OCI-M1 (cell line): Measurements from ENCODE around the gene MICU2.

Experiments used
- DNase-seq: peaks from one replicate; lab custom pipeline; 2025; lab: John Stamatoyannopoulos, UW

MICU2 gene

DNA sequence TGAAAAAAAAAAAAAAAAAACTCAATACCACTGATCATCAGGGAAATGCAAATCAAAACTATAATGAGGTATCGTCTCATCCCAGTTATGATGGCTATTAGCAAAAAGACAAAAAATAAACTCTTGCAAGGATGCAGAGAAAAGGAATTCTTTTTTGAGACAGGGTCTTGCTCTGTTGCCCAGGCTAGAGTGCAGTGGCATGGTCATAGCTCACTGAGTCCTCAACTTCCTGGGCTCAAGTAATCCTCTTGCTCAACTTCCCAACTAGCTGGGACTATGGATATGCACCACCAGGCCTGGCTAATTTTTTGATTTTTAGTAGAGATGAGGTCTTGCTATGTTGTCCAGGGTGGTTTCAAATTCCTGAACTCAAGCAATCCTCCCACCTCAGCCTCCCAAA, 59.5 kb downstream of the MICU2 start:
- no peak for DNase-seq

DNA sequence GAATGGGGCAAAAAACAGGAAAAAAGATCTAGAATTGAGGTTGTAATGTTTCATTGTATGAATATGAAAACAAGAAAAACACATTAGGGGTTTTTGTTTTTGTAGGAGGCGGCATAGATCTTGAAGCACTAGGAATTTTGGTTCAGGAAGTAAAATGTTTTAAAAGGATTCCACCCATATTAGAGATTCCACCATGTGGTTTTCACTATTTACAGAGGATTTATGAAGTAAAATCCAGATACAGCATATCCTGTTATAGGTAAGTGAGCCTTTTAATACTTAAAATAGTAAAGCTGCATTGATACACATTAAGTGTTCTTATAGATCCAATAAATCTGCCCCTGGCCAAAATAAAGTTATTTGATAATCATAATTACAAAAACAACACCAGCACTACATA, 61.4 kb downstream of the MICU2 start:
- no peak for DNase-seq

DNA sequence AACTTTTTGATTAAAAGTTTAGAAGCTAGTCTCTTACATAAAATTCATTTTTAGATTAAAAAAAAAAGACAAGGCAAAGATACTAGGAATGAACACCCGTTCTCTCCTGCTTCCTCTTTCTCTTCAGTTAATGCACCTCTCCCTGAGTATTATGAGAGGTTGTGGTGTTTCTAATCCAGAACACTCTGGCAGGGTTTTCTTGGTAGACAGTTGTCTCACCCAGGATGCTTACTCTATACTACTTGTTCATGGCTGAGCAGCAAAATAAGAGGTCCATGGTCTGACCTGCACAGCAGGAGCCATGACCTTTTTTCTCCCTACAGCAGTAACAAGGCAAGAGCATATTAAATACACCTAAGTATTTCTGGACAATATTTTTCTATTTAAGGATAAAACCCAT, 62.0 kb downstream of the MICU2 start:
- DNase-seq: peak; percentile 66

DNA sequence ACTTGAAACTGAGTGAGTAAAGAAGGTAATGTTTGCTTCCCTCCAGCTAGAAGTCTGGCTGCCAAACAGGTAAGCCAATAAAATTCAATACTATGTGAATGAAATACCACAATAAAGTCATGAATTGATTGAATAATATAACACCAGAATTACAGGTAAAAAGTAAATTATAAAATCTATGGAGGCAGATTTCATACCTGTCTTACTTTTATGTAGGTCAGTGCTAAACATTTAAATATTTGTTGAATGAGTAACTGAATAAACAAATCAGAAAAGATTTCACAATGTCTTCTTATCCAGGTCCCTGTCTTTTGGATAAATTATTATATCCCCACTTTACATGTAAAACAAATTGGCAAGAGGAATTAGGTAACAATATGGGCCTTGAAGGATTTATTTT, 62.7 kb downstream of the MICU2 start:
- no peak for DNase-seq

DNA sequence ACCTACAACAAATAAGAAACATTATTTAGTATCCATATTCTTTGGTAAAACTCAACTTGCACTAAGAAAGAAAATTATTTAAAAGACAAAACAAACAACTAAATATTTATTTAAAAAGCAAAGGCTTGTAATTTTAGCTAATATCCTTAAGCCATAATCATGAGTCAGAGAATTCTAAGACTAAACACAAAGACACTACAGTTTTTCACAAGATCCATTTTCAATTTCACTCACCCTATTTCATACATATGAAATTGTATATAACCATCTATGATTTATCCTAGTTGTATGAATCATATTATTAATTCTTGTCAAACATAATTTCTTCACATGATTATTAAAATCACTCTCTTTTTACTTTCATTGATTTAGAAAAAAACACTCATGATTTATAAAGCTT, 64.3 kb downstream of the MICU2 start:
- no peak for DNase-seq

DNA sequence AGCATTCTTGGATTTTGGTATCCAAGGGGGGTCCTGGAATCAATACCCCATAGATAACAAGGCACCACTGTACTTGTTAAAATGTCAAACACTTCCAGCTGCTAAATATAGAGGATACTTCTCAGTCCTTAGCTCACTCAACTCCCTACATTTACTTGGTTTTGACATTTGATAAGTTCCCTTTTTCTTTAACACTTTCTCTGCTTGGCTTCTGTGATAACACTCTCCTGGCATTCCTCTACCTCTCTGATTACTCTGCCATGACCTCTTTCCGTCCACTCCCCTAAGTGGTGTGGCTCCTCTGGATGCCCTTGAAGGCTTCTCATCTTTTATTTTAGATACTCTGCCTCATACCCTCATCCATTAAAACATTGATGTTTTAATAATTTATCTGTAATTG, 65.2 kb downstream of the MICU2 start:
- DNase-seq: peak; percentile 59

DNA sequence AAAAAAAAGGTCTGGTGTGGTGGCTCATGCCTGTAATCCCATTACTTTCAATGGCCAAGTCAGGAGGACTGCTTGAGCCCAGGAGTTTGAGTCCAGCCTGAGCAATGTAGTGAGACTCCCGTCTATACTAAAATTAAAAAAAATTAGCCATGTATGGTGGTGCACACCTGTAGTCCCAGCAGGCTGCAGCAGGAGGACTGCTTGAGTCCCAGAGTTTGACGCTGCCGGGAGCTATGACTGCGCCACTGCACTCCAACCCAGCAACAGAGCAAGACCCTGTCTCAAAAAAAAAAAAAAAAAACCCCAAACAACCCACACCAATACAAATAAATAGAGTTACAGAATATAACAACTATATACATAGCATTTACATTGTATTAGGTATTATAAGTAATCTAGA, 65.7 kb downstream of the MICU2 start:
- no peak for DNase-seq

DNA sequence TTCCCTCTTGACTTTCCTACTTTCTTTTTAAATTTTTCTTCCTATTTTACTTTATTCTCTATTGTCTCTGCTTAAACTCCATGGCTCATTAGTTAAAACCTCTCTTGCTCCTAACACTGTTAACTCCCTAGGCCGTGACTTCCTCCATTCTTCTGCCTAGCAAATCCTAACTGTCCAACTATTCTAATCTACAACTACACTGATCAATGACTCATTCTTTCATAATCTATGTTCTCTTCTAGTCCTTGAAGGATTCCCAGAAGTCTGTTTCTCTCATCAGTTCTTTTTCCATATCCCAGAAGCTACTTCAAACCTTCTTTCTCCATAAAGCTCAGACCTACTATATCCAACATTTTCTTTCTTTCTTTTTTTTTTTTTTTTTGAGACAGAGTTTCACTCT, 66.9 kb downstream of the MICU2 start:
- peak; percentile 60 for DNase-seq

DNA sequence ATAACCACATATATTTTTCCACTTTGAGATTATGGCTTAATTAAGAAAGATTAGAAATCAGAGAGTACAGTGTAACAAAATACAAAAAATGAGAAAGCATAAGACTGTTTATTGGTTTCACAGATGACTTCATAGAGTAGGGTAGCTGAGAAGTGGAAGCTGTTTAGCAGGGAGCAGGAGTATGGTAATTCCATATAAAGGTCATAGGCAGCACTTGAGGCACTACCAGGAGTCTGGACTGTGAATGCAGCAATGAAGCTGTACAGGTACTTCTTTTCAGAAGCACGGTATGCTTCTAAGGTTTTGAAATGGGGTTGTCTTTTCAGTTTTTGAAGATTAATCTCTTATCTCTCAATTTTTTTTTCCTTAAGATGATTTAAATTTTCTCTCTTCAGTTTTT, 69.2 kb downstream of the MICU2 start:
- DNase-seq: no peak

DNA sequence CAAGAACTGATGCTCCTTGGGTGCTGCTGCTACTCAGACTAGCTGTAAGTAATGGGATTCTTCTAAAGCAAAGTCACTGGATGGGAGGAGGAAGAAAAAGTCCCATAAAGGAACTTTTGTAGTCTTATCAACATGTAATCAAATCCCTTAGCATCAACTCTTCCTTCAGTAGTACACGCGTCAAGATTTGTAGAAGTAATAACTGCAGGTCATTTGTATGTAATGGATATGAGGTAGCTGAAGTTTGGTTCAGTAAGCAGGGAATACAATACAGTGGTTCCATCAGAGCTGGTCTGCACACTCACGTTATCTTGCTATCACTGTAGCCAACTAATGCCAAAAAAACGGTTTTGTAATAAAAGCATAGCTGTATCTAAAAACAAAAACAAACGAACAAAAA, 72.5 kb downstream of the MICU2 start:
- no peak for DNase-seq

DNA sequence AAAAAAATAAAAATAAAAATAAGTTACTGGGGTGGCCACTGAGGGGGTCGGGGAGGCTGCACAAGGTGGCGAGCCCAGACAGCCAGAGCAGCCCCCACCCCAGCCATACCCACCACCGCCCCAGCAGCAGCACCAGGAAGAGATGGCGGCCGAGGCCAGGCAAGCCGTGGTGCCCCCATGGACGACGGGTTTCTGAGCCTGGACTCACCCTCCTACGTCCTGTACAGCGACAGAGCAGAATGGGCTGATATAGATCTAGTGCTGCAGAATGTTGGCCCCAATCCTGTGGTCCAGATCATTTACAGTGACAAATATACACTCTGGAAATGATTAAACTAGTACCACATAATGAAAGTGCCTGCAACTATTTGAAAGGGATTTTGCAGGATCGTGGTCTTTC, 73.3 kb downstream of the MICU2 start:
- DNase-seq: no peak

DNA sequence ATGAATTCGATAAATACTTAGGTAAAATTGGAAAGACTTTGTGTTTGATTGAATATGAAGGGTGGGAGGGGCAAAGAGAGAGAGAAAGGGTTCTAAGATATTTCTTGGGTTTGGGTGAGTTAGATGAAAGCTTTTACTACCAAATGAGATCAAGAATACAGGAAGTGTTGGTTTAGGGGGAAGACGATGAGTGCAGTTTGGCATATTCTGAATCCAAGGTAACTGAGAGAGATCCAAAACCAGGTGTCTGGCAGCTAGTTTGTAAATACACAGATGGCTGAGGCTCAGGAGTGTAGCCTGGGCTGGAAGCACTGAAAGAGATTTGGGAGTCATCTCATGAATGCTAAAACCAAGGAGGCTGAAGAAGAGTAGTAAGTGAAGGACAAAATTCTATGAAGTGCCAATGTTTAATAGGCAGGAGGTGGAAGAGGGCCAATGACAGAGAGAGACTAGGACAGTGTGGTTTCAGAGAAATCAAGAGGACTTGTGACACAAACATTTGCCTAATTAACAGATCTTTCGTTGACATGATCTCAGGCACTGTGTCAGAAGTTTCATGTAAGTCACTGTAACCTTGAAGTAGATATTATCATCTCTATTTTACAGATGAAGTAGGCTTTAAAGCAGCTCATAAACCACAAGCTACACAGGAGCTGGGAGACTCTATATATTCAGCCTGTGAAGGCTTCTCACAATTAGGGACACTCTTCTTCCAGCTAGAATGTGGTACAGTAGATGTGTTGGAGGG, 74.7 kb downstream of the MICU2 start:
- DNase-seq: peak; percentile 5

DNA sequence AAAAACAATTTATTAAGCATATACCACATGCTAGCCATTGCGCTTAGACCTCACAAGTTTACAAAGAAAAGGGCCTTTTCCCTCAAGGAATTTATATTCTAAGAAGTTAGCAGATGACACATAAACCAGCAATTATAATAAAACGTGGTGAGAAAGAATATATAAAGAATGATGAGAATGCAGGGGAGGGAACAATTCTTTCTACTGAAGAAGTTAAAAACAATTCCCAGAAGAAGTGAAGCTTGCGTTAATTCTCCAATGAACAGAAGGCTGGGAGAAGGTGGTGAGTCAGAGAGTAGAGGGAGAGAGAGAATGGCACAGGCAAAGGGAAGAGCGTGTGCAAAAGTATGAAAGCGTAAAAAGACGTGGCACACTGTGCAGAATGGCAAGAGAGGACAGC, 75.4 kb downstream of the MICU2 start:
- no peak for DNase-seq

DNA sequence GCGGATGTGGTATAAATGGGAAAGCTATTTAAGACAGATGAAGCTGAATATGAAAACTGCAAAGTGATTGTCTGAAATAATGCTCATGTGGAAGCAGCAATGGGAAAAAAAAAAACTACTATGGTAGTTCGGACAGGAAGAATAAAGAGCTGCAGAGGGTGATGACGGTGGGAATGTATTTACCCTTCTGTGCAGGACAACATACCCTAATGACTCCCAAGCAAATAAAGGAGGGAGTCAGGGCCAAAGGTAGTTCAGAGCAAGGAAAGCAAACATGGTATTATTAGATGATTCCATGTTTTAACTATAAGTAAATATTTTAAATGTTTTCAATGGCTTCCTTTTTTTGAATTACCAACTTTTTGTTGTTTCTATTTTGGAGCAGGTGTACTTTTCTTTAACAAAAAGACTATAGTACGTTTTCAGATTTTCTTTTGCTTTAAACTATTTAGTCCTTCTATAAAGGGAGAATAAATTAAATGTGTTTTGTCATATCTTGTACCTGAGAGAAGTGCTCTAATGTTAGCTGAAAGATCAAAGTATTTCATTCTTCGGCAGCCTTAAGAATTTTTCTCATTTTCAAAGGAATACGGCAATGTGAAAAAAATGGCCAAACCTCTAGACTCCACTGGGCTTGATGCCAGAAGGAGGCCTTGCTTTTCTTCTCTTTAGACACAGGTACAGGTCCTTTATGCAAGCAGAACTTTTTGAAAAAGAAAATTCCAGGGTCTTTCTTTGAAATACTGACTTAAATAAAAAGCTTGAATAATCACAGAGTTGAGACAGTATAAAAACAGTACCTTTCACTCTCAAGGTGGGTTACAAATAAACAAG, 77.0 kb downstream of the MICU2 start:
- no peak for DNase-seq

DNA sequence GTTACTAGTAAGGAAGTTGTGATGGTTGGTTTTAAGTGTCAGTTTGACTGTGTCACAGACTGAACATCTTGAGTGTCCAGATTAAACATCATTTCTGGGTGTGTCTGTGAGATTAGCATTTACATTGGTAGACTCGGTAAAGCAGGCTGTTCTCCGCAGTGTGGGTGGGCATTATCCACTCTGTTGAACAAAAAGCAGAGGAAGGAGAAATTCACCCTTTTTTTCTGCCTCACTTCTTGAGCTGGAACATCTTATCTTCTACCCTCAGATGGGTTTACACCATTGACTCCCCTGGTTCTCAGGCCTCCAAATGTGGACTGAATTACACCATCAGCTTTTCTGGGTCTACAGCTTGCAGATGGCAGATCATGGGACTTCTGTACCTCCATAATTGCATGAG, 81.1 kb downstream of the MICU2 start:
- DNase-seq: peak; percentile 82

DNA sequence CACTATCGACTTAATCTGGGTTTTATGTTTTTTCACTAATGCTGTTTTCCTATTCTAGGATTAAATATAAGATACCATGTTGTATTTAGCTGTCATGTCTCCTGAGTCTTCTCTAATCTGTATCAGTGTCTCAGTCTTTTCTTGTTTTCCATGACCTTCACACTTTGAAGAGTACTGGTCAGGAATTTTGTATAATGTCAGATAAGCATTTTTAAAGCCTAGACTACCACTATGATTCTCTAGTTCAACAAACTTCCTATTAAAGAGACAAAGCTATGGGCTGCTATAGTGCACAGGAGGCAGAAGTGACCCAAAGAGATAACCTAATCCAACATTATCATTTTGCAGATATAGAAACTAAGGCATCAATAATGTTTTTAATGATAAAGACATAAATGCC, 81.8 kb downstream of the MICU2 start:
- peak; percentile 25 for DNase-seq

DNA sequence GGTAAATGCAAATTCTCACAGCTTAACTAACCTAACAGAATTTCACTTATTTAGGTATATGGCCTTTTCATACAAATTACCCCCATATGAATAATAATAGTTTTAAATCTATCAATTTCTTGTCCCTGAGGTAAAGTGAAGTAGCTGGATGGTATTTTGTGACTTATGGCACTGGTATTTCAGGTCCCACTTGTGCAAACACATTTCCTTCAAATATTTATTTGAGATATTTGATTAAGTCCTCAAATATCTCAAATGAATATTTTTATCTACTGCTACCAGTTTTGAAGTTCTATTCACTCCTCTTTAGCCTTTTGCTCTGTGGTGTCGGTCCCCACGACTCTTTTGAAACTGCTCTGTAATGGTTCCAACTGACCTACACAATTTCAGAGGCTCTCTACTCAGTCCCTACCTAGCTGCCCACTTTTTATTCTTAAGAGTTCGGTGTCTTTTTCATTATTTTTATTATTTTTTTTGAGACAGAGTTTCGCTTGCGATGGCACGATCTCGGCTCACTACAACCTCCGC, 85.3 kb downstream of the MICU2 start:
- no peak for DNase-seq

DNA sequence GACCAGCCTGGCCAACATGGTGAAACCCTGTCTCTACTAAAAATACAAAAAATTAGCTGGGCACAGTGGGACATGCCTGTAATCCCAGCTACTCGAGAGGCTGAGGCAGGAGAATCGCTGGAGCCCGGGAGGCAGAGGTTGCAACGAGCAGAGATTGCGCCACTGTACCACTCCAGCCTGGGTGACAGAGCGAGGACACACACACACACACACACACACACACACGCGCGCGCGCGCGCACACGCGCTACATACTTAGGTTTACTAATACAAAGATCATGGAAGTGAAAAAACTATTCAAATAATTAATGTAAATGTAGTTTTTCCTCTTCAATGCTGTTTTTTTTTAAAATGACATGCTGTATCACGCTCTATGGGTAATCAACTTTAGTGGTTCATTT, 86.4 kb downstream of the MICU2 start:
- no peak for DNase-seq

DNA sequence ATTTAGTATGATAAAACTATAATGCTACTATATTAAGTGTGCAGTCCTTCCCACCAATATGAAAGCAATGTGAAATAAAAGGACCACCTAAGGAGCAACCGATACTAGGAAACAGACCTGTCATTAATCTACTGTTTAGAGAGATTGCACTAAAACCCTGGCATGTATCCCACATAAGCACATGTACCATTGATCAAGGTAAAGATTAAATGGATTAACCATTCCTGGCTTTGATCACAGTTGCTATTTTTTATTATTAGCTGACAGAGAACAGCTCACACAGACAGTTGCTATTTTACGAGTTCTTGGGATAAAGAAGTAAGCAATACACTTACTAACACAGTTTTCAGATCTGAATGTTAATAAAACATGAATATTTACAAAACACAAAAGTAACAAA, 87.2 kb downstream of the MICU2 start:
- no peak for DNase-seq

DNA sequence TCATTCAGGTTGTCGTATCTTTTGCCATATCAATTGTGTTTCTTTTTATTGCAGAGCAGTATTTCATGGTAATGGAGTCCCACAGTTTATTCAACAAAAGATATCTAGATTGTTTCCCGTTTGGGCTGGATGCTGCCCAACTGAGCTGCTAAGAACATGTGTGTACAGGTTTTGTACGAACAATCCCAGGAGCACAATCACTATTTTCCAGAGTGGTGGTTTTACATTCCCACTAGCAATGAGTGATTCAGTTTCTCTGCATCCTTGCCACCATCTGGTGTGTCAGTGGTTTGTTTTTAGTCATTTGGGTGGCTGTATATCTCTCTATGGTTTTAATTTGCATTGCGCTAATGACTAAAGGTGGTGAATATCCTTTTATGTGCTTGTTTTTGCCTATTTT, 92.1 kb downstream of the MICU2 start:
- no peak for DNase-seq

DNA sequence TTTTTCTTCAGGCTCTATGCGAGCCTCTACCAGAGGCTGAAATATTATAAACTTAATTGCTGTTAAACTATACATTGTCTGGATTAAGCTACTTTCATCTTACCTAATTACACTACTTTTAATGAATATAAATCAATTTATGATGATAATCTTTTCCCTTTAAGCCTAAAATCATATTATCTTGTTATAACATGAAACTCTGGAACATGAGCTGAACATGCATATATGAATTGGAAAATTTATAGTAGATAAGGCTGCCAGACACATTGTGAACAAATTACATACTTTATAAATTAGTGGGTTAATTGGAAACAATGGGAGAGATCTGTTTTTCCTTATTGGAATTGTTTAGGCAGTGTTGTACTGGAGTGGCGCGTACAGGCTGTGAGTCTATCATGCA, 99.6 kb downstream of the MICU2 start:
- no peak for DNase-seq

DNA sequence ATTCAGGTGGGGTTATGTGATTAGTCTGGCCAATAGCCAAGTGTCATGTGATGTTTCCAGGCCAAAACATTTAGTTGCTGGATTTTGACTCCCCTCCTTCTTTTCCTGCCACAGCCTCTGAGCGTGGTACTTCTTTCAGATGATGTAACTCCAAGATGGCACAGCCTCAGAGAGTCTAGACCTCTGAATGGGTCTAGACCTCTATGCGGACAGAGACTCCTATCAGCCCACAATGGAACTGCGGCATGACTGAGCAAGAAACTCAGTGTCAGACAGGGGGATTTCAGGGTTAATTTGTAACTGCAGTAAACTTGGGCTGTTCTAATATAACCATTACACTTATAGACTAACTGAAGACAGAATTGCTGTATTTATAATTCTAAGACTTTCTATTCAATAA, 102.3 kb downstream of the MICU2 start:
- no peak for DNase-seq

DNA sequence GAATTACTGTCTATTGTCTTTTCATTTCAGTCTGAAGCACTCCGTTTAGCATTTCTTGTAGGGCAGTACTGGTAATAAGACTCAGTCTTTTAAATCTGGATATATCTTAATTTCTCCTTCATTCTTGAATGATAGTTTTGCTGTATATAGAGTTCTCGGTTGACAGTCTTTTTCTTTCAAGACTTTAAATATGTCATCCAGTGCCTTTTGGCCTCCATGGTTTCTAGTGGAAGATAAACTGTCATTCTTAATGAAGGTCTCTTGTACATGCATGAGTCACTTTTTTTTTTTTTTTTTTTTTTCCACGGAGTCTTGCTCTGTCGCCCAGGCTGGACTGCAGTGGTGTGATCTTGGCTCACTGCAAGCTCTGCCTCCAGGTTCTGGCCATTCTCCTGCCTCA, 117.6 kb downstream of the MICU2 start:
- peak; percentile 10 for DNase-seq
